ENCODE data around the gene POLR2E. TPM values are rescaled to one million over a fixed set of nuclear protein-coding genes. Genes with fewer than 3 reads are reported as not detected.

The POLR2E gene
- total RNA-seq, 1 experiment from 2014 or later: 281 TPM

- intact Hi-C loops (cut with micrococcal nuclease): loop anchor here (5.0 kb wide), 1 partner anchor 82 kb away; no protein-coding TSS in a partner anchor
- Histone ChIP-seq H3K4me3 (replicated peaks in 1 of 2; ENCODE audit: low read depth in 1 of 2, low read length in 2 of 2) (no peak overlapping the region), H3K4me2 (ENCODE audit: low read length) (no peak overlapping the region), H3K27me3 (ENCODE audit: insufficient read depth, low read length) (no peaks in the 10 kb centered on the region), H3K9ac (ENCODE audit: low read length) (no peak overlapping the region), H4K20me1 (ENCODE audit: insufficient read depth) (no peaks in the 10 kb centered on the region), H3K9me3 (ENCODE audit: control insufficient read depth in 1 of 2, insufficient read depth in 1 of 2, low read depth in 1 of 2, low read length in 2 of 2) (no peaks in the 10 kb centered on the region), H3K79me2 (ENCODE audit: insufficient read depth, low read length) (peaks cover 20% of the 10 kb centered on the region), H3K4me1 (ENCODE audit: control insufficient read depth in 1 of 2, insufficient read depth in 2 of 2, low read length in 2 of 2) (peaks cover 18 to 53% of the 10 kb centered on the region in 2 experiments), H3K9me2 (ENCODE audit: insufficient read depth) (no peaks in the 10 kb centered on the region), H3K27ac (ENCODE audit: low read depth, low read length) (no peak overlapping the region; the same call in 1 of the 2 replicates), H3K36me3 (ENCODE audit: control insufficient read depth in 1 of 2, insufficient read depth in 2 of 2, low read length in 2 of 2) (peaks cover 4 to 23% of the 10 kb centered on the region in 2 experiments; a peak in 3 of 4 replicates), H2AFZ (ENCODE audit: low read depth, low read length, poor library complexity, severe bottlenecking) (no peak overlapping the region)
- no peak for ATAC-seq
- CTCF ChIA-PET: no interaction called here
- DNase-seq (ENCODE audit: low read depth, low spot score): no peak
- no TSS peak for BruUV-seq (replicated peaks)
- no peak for TF ChIP-seq EGR1 (IDR thresholded peaks at IDR 0.05; ENCODE audit: low read depth)
- TF ChIP-seq POLR2AphosphoS5 (IDR thresholded peaks at IDR 0.05; ENCODE audit: low read depth, low read length): 0 out of 2 replicates have a peak, but pooled peaks have one; percentile 12
- RAD21 ChIA-PET (ENCODE audit: low non-redundant PET in 1 of 2, low total read pairs in 2 of 2, uncharacterized antibody in 2 of 2, unreplicated experiment in 2 of 2): no interaction called here
- POLR2A ChIA-PET: no interaction called here
These were observed 14.8 kb upstream of the POLR2E start for GRCh38 chr19:1109697-1110671.

GRCh38 chr19:1109032-1109551, 13.9 kb upstream of the POLR2E start:
- Histone ChIP-seq H3K9me2 (ENCODE audit: insufficient read depth) (no peaks in the 10 kb centered on the region), H3K27ac (ENCODE audit: low read depth, low read length) (no peak overlapping the region), H3K9me3 (ENCODE audit: control insufficient read depth in 1 of 2, insufficient read depth in 1 of 2, low read depth in 1 of 2, low read length in 2 of 2) (no peaks in the 10 kb centered on the region), H3K4me3 (replicated peaks in 1 of 2; ENCODE audit: low read depth in 1 of 2, low read length in 2 of 2) (no peak overlapping the region), H3K4me1 (ENCODE audit: control insufficient read depth in 1 of 2, insufficient read depth in 2 of 2, low read length in 2 of 2) (peaks cover 18 to 52% of the 10 kb centered on the region in 2 experiments), H2AFZ (ENCODE audit: low read depth, low read length, poor library complexity, severe bottlenecking) (no peak overlapping the region), H3K9ac (ENCODE audit: low read length) (no peak overlapping the region), H4K20me1 (ENCODE audit: insufficient read depth) (no peaks in the 10 kb centered on the region), H3K27me3 (ENCODE audit: insufficient read depth, low read length) (no peaks in the 10 kb centered on the region), H3K36me3 (ENCODE audit: control insufficient read depth in 1 of 2, insufficient read depth in 2 of 2, low read length in 2 of 2) (peaks cover 4 to 23% of the 10 kb centered on the region in 2 experiments; a peak in 3 of 4 replicates), H3K4me2 (ENCODE audit: low read length) (no peak overlapping the region), H3K79me2 (ENCODE audit: insufficient read depth, low read length) (peaks cover 24% of the 10 kb centered on the region)
- POLR2A ChIA-PET: no interaction called here
- CTCF ChIA-PET: no interaction called here
- RAD21 ChIA-PET (ENCODE audit: low non-redundant PET in 1 of 2, low total read pairs in 2 of 2, uncharacterized antibody in 2 of 2, unreplicated experiment in 2 of 2): no interaction called here
- no peak for ATAC-seq
- TF ChIP-seq ZNF274 (IDR thresholded peaks at IDR 0.05; ENCODE audit: low read depth, low read length) (no peak), POLR2A (IDR thresholded peaks at IDR 0.05; ENCODE audit: borderline replicate concordance, extremely low read depth, insufficient read depth, insufficient read length) (no peak), RAD21 (IDR thresholded peaks at IDR 0.05; ENCODE audit: low read depth) (no peak)
- intact Hi-C loops (cut with micrococcal nuclease): no loop called here
- BruUV-seq (replicated peaks): no TSS peak
- DNase-seq (ENCODE audit: low read depth, low spot score): no peak
